Ramos (cell line): ENCODE measurements around the gene KMT2C.

Experiments used
- in situ Hi-C: fragments of 300-500 bp; cut with MboI; formaldehyde crosslinking; loops from one replicate; pipeline ENCODE4 v1.14.3; 2022; ENCODE audit warnings: low sequenced_read_pairs; ENCODE audit not compliant: unreplicated experiment

Gene KMT2C

DNA sequence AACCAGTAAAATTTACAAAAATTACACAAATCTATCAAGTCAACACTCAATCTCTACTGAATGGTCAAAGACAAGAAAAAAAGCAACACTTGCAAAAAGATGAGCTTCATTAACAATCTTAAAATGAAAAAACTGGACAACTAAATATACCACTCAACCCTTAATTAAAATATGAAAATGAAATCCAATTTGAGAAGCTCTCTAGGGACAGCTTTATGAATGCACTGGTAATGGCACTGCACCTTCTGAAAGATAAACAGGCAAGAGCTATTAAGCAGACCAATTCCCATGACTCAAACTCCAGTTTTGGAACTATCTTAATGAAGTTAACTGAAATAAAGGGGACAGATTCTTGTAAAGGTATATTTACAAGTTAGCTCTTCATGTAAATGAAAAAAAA is 274.6 kb downstream of the KMT2C start:
- in situ Hi-C loops = no loop called here

GRCh38 chr7:152158801-152159587 is 276.8 kb downstream of the KMT2C start:
- in situ Hi-C loops = no loop called here

- in situ Hi-C loops = no loop called here
Observed at GRCh38 chr7:152152267-152152666, 283.5 kb downstream of the KMT2C start.

- in situ Hi-C loops = no loop called here
Observed at GRCh38 chr7:152149363-152149762, 286.4 kb downstream of the KMT2C start.

- in situ Hi-C loops = no loop called here
Observed at GRCh38 chr7:152148706-152149105, 287.1 kb downstream of the KMT2C start.

DNA sequence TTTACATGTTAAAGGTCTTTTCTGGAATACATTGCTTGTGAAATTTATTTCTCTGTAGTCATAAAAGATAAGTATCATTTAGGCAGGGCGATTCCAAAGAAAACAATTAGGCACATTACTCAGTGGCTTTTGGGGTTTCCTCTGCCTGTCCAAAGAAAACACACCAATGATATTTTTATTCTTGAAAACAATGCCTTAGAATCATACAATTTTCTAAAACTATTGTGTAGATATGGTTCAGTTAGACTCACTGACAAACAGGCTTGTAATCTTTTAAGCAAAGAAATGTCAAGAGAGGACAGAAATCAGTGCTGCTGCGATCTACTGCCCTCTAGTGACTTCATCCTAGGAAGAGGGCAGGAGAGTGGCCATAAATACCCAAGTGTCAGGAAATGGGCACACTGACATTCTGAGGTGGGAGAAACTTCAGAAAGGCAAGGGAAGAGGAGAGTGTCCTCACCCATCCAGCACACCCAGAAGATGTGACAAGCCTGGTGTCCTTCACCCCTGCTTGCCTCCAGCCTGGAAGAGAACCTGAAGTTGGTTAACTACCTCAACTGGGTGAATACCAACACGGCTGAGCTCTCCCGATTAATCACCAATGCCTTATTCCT is 289.8 kb downstream of the KMT2C start:
- in situ Hi-C loops = no loop called here

DNA sequence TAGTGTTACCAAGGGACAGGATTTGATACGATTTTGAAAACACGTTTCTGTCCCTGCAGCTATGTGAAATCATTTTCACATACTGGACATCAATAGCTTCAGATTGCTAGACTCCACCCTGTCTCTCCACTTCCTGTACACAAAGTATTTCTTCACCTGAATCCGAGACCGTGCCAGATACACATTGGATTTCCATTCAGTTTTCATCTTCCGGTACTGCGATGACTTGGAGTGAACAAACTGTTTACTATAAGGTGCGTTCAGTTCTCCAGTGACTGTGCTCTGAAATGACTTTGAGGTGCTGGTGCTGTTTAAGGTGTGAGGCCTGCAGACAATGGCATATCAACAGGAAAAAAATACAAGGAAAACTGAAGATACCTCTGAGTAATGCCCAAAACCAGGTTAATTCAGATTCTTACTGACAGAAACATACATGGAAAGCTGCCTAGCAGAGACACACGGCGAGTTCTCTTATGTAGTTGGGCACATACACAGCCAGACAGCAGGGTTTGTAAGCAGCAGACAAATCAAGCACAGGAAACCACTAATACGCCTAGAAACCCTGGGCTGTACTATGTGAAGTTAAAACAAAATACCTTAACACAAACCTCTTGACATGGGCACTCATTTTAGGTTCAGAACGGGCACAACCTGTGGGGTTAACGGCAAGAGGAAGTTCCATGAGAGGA is 291.1 kb downstream of the KMT2C start:
- in situ Hi-C loops = no loop called here

DNA sequence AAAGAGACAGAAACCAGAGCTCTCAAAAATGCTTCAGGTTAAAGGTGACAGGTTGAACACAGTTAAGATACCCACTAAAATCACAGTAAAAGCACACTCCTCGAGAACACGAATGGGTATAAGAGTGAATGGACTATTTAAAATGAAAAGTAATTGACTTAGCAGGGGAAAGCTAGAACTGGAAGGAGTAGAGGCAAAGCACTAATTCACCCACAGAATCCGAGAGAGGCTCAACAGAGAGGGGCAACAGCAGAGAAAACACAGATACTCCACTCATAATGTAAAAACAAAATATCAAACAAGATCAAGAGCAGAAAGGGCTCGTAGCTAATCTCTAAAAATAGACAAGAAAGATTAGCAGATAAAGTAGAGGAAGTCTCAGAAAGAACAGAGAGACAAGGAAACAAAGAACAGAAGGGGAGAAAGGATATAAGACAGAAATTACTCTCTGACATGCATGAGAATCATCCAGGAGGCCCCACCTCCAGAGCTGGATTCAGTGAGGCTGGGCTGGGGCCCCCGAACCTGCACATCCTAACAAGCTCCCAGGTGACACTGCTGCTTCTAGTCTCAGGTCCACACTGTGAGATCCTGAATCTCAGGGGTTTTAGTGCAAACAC is 292.7 kb downstream of the KMT2C start:
- in situ Hi-C loops = no loop called here

DNA sequence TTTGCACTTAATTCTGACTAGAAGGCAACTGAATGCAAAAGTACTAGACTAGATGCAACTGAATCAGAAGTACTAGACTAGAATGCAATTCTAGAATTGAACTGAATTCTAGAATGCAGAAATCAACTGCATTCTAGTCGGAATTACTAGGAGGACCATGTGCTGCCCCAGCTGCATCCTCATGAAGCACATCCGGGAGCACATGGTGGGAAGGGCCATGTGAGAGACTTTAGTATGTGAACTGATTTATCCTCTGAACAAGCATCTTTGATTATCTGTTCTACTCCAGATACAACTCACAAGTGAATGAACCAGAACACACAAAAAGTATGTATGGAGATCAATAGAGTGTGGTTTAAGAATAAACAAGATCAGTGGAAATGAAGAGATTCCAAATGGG is 295.2 kb downstream of the KMT2C start:
- in situ Hi-C loops = no loop called here

DNA sequence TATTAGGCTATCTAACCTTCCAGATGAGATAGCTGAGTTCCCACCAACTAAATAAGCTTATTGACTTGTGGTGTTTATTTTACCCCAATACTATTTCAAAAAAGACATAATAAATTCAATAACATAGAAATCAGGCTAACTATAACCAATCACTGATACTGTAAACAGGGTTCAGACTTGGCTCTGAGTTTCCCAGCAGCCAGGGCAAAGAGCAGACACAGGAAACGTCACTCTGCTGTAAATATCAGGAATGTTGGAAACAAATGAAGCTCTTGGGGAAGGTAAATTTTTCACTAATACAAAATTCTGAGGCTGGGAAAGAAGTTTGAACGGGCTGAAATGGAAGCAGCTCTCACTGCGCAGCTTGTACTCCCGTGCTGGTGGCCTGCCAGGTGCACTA is 295.7 kb downstream of the KMT2C start:
- in situ Hi-C loops = no loop called here

GRCh38 chr7:152137476-152138025 is 298.3 kb downstream of the KMT2C start:
- in situ Hi-C loops = no loop called here

GRCh38 chr7:152136686-152137085 is 299.1 kb downstream of the KMT2C start:
- in situ Hi-C loops = no loop called here

DNA sequence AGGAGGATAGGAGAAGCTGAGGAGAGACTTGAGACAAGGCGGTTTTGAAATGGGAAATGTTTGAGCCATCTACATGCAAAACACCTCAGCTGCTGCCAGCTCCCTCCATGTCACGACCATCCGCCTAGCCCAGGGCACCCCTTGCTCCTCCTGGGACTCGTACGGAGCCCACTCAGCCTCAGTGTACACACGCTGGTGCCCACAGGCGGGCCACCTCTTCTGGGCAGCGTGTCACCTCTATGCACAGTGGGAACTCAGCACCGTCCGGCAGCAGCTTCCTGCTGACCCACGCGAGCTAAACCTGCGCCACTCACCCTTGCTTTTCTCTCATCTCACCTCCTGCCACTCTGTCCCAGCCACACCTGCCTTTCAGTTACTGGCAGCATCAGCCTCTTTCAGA is 302.0 kb downstream of the KMT2C start:
- in situ Hi-C loops = no loop called here

DNA sequence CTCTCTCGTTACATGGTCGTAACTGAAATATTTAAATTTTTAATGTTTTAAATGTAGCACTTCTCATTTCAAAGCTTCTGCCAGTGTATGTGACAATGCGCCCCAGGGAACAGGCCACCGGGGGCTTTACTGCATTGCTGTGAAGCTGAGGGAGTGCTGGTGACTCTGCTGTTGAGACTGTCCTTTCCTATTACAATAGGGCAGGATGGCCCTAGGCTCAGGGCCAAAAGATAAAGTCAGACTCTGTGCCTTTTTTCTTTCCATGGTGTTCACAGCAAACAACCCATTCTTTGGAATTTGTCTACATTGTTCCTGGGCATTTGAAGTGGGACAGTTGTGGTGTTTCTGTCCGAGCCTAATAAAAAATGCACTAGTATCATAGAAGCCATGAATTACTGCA is 303.0 kb downstream of the KMT2C start:
- in situ Hi-C loops = no loop called here

DNA sequence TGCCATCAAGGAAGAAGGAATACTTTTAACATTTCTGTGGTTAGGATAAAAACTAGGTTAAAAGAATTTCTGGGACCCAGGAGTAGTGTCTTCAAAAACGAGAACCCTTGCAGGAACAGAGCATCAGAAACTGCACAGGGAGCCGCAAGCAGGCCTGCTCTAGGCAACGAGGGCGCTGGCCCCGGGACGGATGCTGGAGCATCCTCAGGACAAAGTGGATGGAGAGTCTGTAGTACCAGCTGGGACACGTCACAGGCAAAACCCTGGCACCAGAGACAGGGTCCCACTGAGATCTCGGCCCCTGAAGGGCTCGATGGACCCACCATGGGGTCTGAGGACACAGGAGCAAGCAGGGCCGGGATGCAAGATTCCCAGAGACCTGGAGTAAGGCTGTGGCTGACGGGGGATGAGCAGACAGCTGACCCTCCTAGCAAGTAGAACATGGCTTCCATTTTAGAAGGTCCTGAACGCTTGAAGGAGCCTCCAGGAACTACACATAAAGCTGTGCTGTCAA is 303.8 kb downstream of the KMT2C start:
- in situ Hi-C loops = no loop called here

DNA sequence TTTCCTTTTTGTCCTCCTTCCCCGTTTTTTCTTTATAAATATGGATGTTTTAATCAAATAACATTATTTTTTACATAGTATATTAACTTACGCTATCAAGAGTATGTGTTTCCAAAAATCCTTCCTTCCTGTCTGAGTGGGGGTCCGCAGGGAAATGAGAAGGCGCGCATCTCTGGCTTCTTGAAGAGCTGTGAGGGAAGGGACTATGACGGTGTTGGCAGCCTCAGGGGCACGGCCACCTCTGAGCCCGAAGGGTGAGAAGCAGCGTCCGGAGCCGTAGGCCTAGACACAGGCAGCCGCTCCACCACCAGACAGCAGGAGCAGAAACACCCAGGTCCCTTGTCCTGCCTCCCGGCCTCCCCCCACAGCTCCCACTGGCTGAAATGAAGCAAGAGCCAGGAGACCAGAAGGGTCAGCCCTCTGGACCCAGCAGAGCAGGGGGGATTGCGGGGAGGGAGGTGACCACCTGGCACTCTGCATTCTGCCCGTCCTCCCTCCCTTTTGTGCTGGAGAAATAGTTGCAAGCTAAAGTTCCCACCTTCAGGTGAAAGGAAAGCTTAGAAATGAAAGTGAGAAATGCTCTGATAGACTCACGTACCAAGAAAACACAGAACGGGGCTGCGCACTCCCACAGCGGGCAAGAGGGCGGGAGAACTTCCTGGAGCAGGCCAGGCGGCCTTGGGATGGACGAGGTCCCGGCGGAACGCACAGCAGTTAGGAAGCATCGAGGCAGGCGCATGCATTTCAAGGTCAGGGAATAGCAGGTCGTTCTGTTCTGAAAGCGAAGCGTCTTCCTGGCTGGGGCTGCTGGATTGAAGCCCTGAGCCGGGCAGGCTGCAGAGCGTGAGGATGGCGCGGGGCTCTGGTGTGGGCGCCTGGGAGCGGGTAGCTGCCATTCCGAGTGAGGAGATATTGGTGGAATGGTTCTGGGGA is 304.9 kb downstream of the KMT2C start:
- in situ Hi-C loops = no loop called here

DNA sequence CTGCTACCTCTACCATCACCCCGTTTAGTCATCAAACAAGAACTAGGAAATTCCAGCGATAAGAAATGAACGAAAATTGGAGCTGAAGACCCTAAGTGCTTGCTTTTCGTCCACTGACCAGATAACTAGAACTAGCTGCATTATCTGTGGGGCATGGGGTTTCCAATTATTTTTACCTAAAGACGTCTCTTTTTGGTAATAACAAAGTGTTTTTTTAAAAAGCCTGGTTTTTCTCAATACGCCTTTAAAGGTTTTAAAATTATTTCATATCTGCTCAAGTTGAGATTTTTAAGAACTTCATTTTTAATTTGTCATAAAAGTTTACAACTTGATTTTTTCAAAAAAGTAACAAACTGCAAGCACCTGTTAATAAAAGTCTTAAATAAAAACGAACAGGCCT is 306.1 kb downstream of the KMT2C start:
- in situ Hi-C loops = no loop called here

GRCh38 chr7:152128741-152129461 is 306.9 kb downstream of the KMT2C start:
- in situ Hi-C loops = no loop called here

- in situ Hi-C loops = no loop called here
Observed at GRCh38 chr7:152128252-152128651, 307.6 kb downstream of the KMT2C start.
